Neural cell (in vitro differentiated cells): ENCODE results near the gene CLIP4. TPM values are rescaled to one million over a fixed set of nuclear protein-coding genes. Genes with fewer than 3 reads are reported as not detected.

ENCODE experiments used
- H2AFZ ChIP-seq: fragments of 200-600, 300-800 bp; sonication (generic), shearing (Covaris generic); 2 replicates; pipeline ENCODE4 v1.6.0; 2014; ENCODE audit warnings: low read depth, mild to moderate bottlenecking, antibody characterized with exemption, low read length, moderate library complexity
- H3F3A ChIP-seq: fragments of 200-600 bp; shearing (Covaris generic); 2 replicates; pipeline ENCODE4 v1.6.1; 2016; ENCODE audit warnings: mild to moderate bottlenecking, moderate library complexity, mixed read lengths, antibody characterized with exemption, low read length; ENCODE audit not compliant: insufficient read depth, poor library complexity, severe bottlenecking
- H3K27ac ChIP-seq: fragments of 200-600, 300-800 bp; sonication (generic), shearing (Covaris generic); 2 replicates; pipeline ENCODE4 v1.5.1; 2014; ENCODE audit warnings: mild to moderate bottlenecking, low read length, moderate library complexity
- H3K27me3 ChIP-seq: fragments of 300-800, 200-600 bp; sonication (generic), shearing (Covaris generic); 2 replicates; pipeline ENCODE4 v1.6.0; 2014; ENCODE audit warnings: mild to moderate bottlenecking, low read depth, low read length, moderate library complexity; ENCODE audit not compliant: insufficient read depth
- H3K36me3 ChIP-seq: fragments of 300-800, 200-600 bp; sonication (generic), shearing (Covaris generic); 2 replicates; pipeline ENCODE4 v1.5.1; 2014; ENCODE audit warnings: mild to moderate bottlenecking, antibody characterized with exemption, low read length, moderate library complexity; ENCODE audit not compliant: insufficient read depth
- H3K4me2 ChIP-seq: fragments of 300-800, 200-600 bp; sonication (generic), shearing (Covaris generic); 2 replicates; pipeline ENCODE4 v1.6.0; 2014; ENCODE audit warnings: mild to moderate bottlenecking, low read length
- H3K4me3 ChIP-seq: fragments of 300-800, 200-600 bp; sonication (generic), shearing (Covaris generic); 2 replicates; pipeline ENCODE4 v1.5.1; 2014; ENCODE audit warnings: mild to moderate bottlenecking, low read length, moderate library complexity
- H3K79me2 ChIP-seq: fragments of 200-600 bp; shearing (Covaris generic); replicated peaks from 2 replicates; pipeline ENCODE4 v1.6.0; 2014; ENCODE audit warnings: mild to moderate bottlenecking, low read length, moderate library complexity; ENCODE audit not compliant: insufficient read depth
- H3K9ac ChIP-seq: fragments of 300-800, 200-600 bp; sonication (generic), shearing (Covaris generic); 2 replicates; pipeline ENCODE4 v1.6.1; 2016; ENCODE audit warnings: mild to moderate bottlenecking, low read length, mixed read lengths
- H3K9me2 ChIP-seq: fragments of 200-600 bp; shearing (Covaris generic); 2 replicates; pipeline ENCODE4 v1.6.1; 2016; ENCODE audit warnings: mild to moderate bottlenecking, low read length, mixed read lengths; ENCODE audit not compliant: insufficient read depth
- H3K9me3 ChIP-seq: fragments of 200-600, 300-800 bp; sonication (generic), shearing (Covaris generic); 2 replicates; pipeline ENCODE4 v1.6.1; 2016; ENCODE audit warnings: mild to moderate bottlenecking, mixed run types, low read length, moderate library complexity, mixed read lengths
- H4K20me1 ChIP-seq: fragments of 200-600 bp; shearing (Covaris generic); 2 replicates; pipeline ENCODE4 v1.6.1; 2016; ENCODE audit warnings: mild to moderate bottlenecking, mixed run types; ENCODE audit not compliant: insufficient read depth
- CTCF ChIP-seq: fragments of 450-650 bp; IDR thresholded peaks from 2 replicates; pipeline ENCODE4 v1.5.1; 2014; ENCODE audit warnings: antibody characterized with exemption, mild to moderate bottlenecking, moderate library complexity; ENCODE audit not compliant: poor library complexity, severe bottlenecking
- EP300 ChIP-seq: fragments of 450-650 bp; conservative IDR thresholded peaks from 2 replicates; pipeline ENCODE4 v1.6.1; 2014; ENCODE audit warnings: antibody characterized with exemption, mild to moderate bottlenecking, moderate library complexity; ENCODE audit not compliant: poor library complexity, severe bottlenecking
- EZH2 ChIP-seq: fragments of 200-600, 300-800 bp; shearing (Covaris generic), sonication (generic); IDR thresholded peaks from 2 replicates; pipeline ENCODE4 v1.6.1; 2014; ENCODE audit warnings: antibody characterized with exemption, low read length, borderline replicate concordance, mild to moderate bottlenecking; ENCODE audit not compliant: insufficient read depth, poor library complexity, severe bottlenecking
- MXI1 ChIP-seq: fragments of 450-650 bp; conservative IDR thresholded peaks from 2 replicates; pipeline ENCODE4 v1.6.1; 2014; ENCODE audit warnings: antibody characterized with exemption, mild to moderate bottlenecking; ENCODE audit not compliant: poor library complexity, severe bottlenecking
- POLR2AphosphoS5 ChIP-seq: IDR thresholded peaks from 2 replicates; pipeline ENCODE4 v1.6.1; 2012
- RAD21 ChIP-seq: fragments of 450-650 bp; conservative IDR thresholded peaks from 2 replicates; pipeline ENCODE4 v1.6.1; 2014; ENCODE audit warnings: antibody characterized with exemption, mild to moderate bottlenecking, moderate library complexity
- REST ChIP-seq: IDR thresholded peaks from 2 replicates; pipeline ENCODE4 v1.6.1; 2012; ENCODE audit warnings: borderline replicate concordance
- SMC3 ChIP-seq: fragments of 450-650 bp; conservative IDR thresholded peaks from 2 replicates; pipeline ENCODE4 v1.6.1; 2014; ENCODE audit warnings: antibody characterized with exemption, mild to moderate bottlenecking, moderate library complexity; ENCODE audit not compliant: poor library complexity
- TAF1 ChIP-seq: IDR thresholded peaks from 2 replicates; pipeline ENCODE4 v1.6.1; 2012; ENCODE audit warnings: low read depth
- polyA plus RNA-seq: library from polyadenylated mRNA; depleted of rRNA; stranded (reverse); fragments of >200 nt; gene quantifications from 2 replicates; pipeline ENCODE4 v1.2.3, GENCODE V29; 2014

Gene CLIP4
- polyA plus RNA-seq, 1 donor from 2014 or later: 10.2 TPM

DNA sequence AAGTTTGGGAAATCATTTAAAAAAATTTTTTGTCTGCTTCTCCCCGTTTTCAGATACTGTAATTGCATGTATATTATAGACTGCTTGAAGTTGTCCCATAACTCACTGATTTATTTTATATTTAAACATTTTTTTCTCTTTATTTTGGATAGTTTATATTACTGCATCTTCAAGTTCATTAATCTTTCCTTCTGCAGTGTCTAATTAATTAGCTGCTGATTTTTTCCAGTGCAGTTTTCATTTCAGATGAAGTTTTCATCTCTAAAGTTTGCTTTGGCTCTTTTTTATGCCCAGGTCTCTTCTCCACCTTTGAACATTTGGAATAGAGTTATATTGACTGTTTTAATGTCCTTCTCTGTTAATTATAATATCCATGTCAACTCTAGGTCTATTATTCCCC, 9.3 kb downstream of the CLIP4 start:
- Histone ChIP-seq H3K9me3 (no peaks in the 10 kb centered on the region), H3K27ac (no peak overlapping the region), H3K79me2 (no peaks in the 10 kb centered on the region), H3K9me2 (no peaks in the 10 kb centered on the region), H3K27me3 (no peaks in the 10 kb centered on the region), H3K4me3 (no peak overlapping the region), H3K36me3 (no peaks in the 10 kb centered on the region), H4K20me1 (no peaks in the 10 kb centered on the region), H3K9ac (no peak overlapping the region), H3F3A (no peaks in the 10 kb centered on the region), H2AFZ (no peak overlapping the region), H3K4me2 (no peak overlapping the region)
- TF ChIP-seq EZH2 (no peak), TAF1 (no peak), MXI1 (no peak), SMC3 (no peak), POLR2AphosphoS5 (no peak), CTCF (no peak), RAD21 (no peak)

- Histone ChIP-seq H3K27ac (no peak overlapping the region), H3K27me3 (no peaks in the 10 kb centered on the region), H3K79me2 (no peaks in the 10 kb centered on the region), H3K9me3 (no peaks in the 10 kb centered on the region), H2AFZ (no peak overlapping the region), H4K20me1 (no peaks in the 10 kb centered on the region), H3K9me2 (no peaks in the 10 kb centered on the region), H3K4me3 (no peak overlapping the region), H3K4me2 (no peak overlapping the region), H3K9ac (no peak overlapping the region), H3K36me3 (no peaks in the 10 kb centered on the region), H3F3A (no peaks in the 10 kb centered on the region)
- TF ChIP-seq CTCF (no peak), POLR2AphosphoS5 (no peak), RAD21 (no peak), EZH2 (no peak), EP300 (no peak), SMC3 (no peak), TAF1 (no peak), MXI1 (no peak), REST (no peak)
Observed at GRCh38 chr2:29129586-29130281, 14.5 kb downstream of the CLIP4 start.
